GM18499 (cell line): Measurements from ENCODE around the gene MRNIP.

Experiments
- ATAC-seq: cut with Tn5 transposase; IDR thresholded peaks from one replicate; pipeline ENCODE4 v1.9.1; 2021; ENCODE audit warnings: moderate number of reproducible peaks; ENCODE audit not compliant: insufficient read depth, unreplicated experiment

Gene MRNIP

GRCh38 chr5:179889885-179890284, 31.3 kb upstream of the MRNIP start:
- ATAC-seq = no peak

GRCh38 chr5:179887802-179888201, 29.2 kb upstream of the MRNIP start:
- no peak for ATAC-seq

GRCh38 chr5:179887095-179887494, 28.5 kb upstream of the MRNIP start:
- no peak for ATAC-seq

- no peak for ATAC-seq
These were observed 27.7 kb upstream of the MRNIP start for GRCh38 chr5:179886190-179886911.

GRCh38 chr5:179885491-179886090, 27.0 kb upstream of the MRNIP start:
- ATAC-seq = no peak

GRCh38 chr5:179883163-179883562, 24.5 kb upstream of the MRNIP start:
- ATAC-seq = no peak

GRCh38 chr5:179882338-179882737, 23.7 kb upstream of the MRNIP start:
- ATAC-seq = no peak

GRCh38 chr5:179880848-179881590, 22.4 kb upstream of the MRNIP start:
- no peak for ATAC-seq

GRCh38 chr5:179880066-179880650, 21.5 kb upstream of the MRNIP start:
- ATAC-seq = no peak

GRCh38 chr5:179879690-179880010, 21.0 kb upstream of the MRNIP start:
- no peak for ATAC-seq

- no peak for ATAC-seq
These were observed 20.5 kb upstream of the MRNIP start for GRCh38 chr5:179879003-179879689.

- ATAC-seq = no peak
These were observed 19.8 kb upstream of the MRNIP start for GRCh38 chr5:179878222-179879002.

- no peak for ATAC-seq
These were observed 18.0 kb upstream of the MRNIP start for GRCh38 chr5:179876610-179876952.

- ATAC-seq = no peak
These were observed 17.4 kb upstream of the MRNIP start for GRCh38 chr5:179875741-179876609.

GRCh38 chr5:179874536-179875292, 16.1 kb upstream of the MRNIP start:
- ATAC-seq = no peak

- ATAC-seq = no peak
These were observed 15.5 kb upstream of the MRNIP start for GRCh38 chr5:179874136-179874535.

- ATAC-seq = no peak
These were observed 15.0 kb upstream of the MRNIP start for GRCh38 chr5:179873588-179874110.
